BLaER1 (cell line): ENCODE results near the gene MAD1L1.

Experiments used
- H3K27ac ChIP-seq: shearing (Covaris generic); formaldehyde crosslinking; 2 replicates; pipeline ENCODE4 v1.8.1; 2022
- H3K27me3 ChIP-seq: shearing (Covaris generic); formaldehyde crosslinking; 2 replicates; pipeline ENCODE4 v1.8.1; 2022
- H3K36me3 ChIP-seq: shearing (Covaris generic); formaldehyde crosslinking; 2 replicates; pipeline ENCODE4 v1.8.1; 2022
- H3K4me1 ChIP-seq: shearing (Covaris generic); formaldehyde crosslinking; 2 replicates; pipeline ENCODE4 v1.8.1; 2022
- H3K4me2 ChIP-seq: shearing (Covaris generic); formaldehyde crosslinking; 2 replicates; pipeline ENCODE4 v1.8.1; 2022
- H3K4me3 ChIP-seq: shearing (Covaris generic); formaldehyde crosslinking; 2 replicates; pipeline ENCODE4 v1.8.1; 2022
- H3K9ac ChIP-seq: shearing (Covaris generic); formaldehyde crosslinking; 2 replicates; pipeline ENCODE4 v1.8.1; 2022
- H3K9me3 ChIP-seq: shearing (Covaris generic); formaldehyde crosslinking; 2 replicates; pipeline ENCODE4 v1.8.1; 2022
- H4K20me1 ChIP-seq: shearing (Covaris generic); formaldehyde crosslinking; 2 replicates; pipeline ENCODE4 v1.8.1; 2022
- Cebpa-rat ChIP-seq: shearing (Covaris generic); IDR thresholded peaks from 2 replicates; pipeline ENCODE4 v1.8.1; 2022

Gene MAD1L1

GRCh38 chr7:2049111-2049781 is 183.5 kb downstream of the MAD1L1 start:
- Histone ChIP-seq H3K9ac (no peak overlapping the region), H3K27ac (no peak overlapping the region), H3K36me3 (peaks cover 47% of the 10 kb centered on the region), H3K9me3 (no peaks in the 10 kb centered on the region), H3K27me3 (no peaks in the 10 kb centered on the region), H4K20me1 (peaks cover 98% of the 10 kb centered on the region), H3K4me3 (no peak overlapping the region), H3K4me1 (peaks cover 96% of the 10 kb centered on the region), H3K4me2 (peak overlapping the region; percentile 93)
- no peak for TF ChIP-seq Cebpa-rat

GRCh38 chr7:2048531-2048930 is 184.2 kb downstream of the MAD1L1 start:
- H3K36me3 ChIP-seq = peaks cover 47% of the 10 kb centered on the region
- H3K9me3 ChIP-seq = no peaks in the 10 kb centered on the region
- peaks cover 98% of the 10 kb centered on the region for H3K4me1 ChIP-seq
- no peak overlapping the region for H3K9ac ChIP-seq
- no peak for TF ChIP-seq Cebpa-rat
- H3K4me3 ChIP-seq = no peak overlapping the region
- peaks cover 98% of the 10 kb centered on the region for H4K20me1 ChIP-seq
- H3K27me3 ChIP-seq = no peaks in the 10 kb centered on the region
- no peak overlapping the region for H3K27ac ChIP-seq
- peak overlapping the region; percentile 93 for H3K4me2 ChIP-seq

- Histone ChIP-seq H3K4me1 (peaks cover 97% of the 10 kb centered on the region), H3K4me3 (no peak overlapping the region), H4K20me1 (peaks cover 98% of the 10 kb centered on the region), H3K9ac (no peak overlapping the region), H3K36me3 (peaks cover 47% of the 10 kb centered on the region), H3K27me3 (no peaks in the 10 kb centered on the region), H3K4me2 (peak overlapping the region; percentile 93), H3K27ac (no peak overlapping the region), H3K9me3 (no peaks in the 10 kb centered on the region)
- no peak for TF ChIP-seq Cebpa-rat
Measured at GRCh38 chr7:2048006-2048405, 184.7 kb downstream of the MAD1L1 start.

GRCh38 chr7:2046581-2047565 is 185.9 kb downstream of the MAD1L1 start:
- H3K4me1 ChIP-seq = peaks cover 97% of the 10 kb centered on the region
- H3K9ac ChIP-seq = 0 out of 2 replicates have a peak overlapping the region, but pooled peaks have one; percentile 16

GRCh38 chr7:2045559-2046405 is 187.0 kb downstream of the MAD1L1 start:
- H3K27ac ChIP-seq = peak overlapping the region; percentile 4; the same call in 1 of the 2 replicates
- peak overlapping the region; percentile 22; the same call in 1 of the 2 replicates for H3K9ac ChIP-seq
- H3K4me3 ChIP-seq = no peak overlapping the region
- peaks cover 100% of the 10 kb centered on the region for H4K20me1 ChIP-seq
- H3K4me2 ChIP-seq = peak overlapping the region; percentile 93
- peaks cover 41% of the 10 kb centered on the region for H3K36me3 ChIP-seq
- no peaks in the 10 kb centered on the region for H3K27me3 ChIP-seq
- peaks cover 99% of the 10 kb centered on the region for H3K4me1 ChIP-seq
- H3K9me3 ChIP-seq = no peaks in the 10 kb centered on the region
- TF ChIP-seq Cebpa-rat = no peak

More at GRCh38 chr7:2046581-2047565, 185.9 kb downstream of the MAD1L1 start:
- Histone ChIP-seq H3K27me3 (no peaks in the 10 kb centered on the region), H3K27ac (peak overlapping the region; percentile 59; the same call in 1 of the 2 replicates), H3K36me3 (peaks cover 47% of the 10 kb centered on the region), H3K4me2 (peak overlapping the region; percentile 93), H3K4me3 (peak overlapping the region; percentile 5; the same call in 1 of the 2 replicates), H4K20me1 (peaks cover 98% of the 10 kb centered on the region), H3K9me3 (no peaks in the 10 kb centered on the region)
- no peak for TF ChIP-seq Cebpa-rat

GRCh38 chr7:2044883-2045471 is 187.8 kb downstream of the MAD1L1 start:
- no peaks in the 10 kb centered on the region for H3K9me3 ChIP-seq

GRCh38 chr7:2044311-2044882 is 188.3 kb downstream of the MAD1L1 start:
- H3K36me3 ChIP-seq = peaks cover 33% of the 10 kb centered on the region
- H3K9me3 ChIP-seq = no peaks in the 10 kb centered on the region
- peak overlapping the region; percentile 93 for H3K4me2 ChIP-seq
- H3K27me3 ChIP-seq = no peaks in the 10 kb centered on the region
- H3K4me3 ChIP-seq = no peak overlapping the region
- no peak for TF ChIP-seq Cebpa-rat
- H3K9ac ChIP-seq = no peak overlapping the region
- peaks cover 100% of the 10 kb centered on the region for H4K20me1 ChIP-seq
- H3K4me1 ChIP-seq = peaks cover 99% of the 10 kb centered on the region
- peak overlapping the region; percentile 24; the same call in 1 of the 2 replicates for H3K27ac ChIP-seq

More at GRCh38 chr7:2044883-2045471, 187.8 kb downstream of the MAD1L1 start:
- Histone ChIP-seq H3K36me3 (peaks cover 33% of the 10 kb centered on the region), H3K4me3 (no peak overlapping the region), H3K27ac (peak overlapping the region; percentile 11; the same call in 1 of the 2 replicates), H4K20me1 (peaks cover 100% of the 10 kb centered on the region), H3K9ac (no peak overlapping the region), H3K4me2 (peak overlapping the region; percentile 93), H3K27me3 (no peaks in the 10 kb centered on the region), H3K4me1 (peaks cover 99% of the 10 kb centered on the region)
- no peak for TF ChIP-seq Cebpa-rat

GRCh38 chr7:2043316-2044039 is 189.3 kb downstream of the MAD1L1 start:
- peak overlapping the region; percentile 24; the same call in 1 of the 2 replicates for H3K27ac ChIP-seq
- H4K20me1 ChIP-seq = peaks cover 100% of the 10 kb centered on the region
- peaks cover 33% of the 10 kb centered on the region for H3K36me3 ChIP-seq
- TF ChIP-seq Cebpa-rat = no peak
- H3K9me3 ChIP-seq = no peaks in the 10 kb centered on the region
- peak overlapping the region; percentile 20; the same call in 1 of the 2 replicates for H3K4me2 ChIP-seq
- H3K27me3 ChIP-seq = no peaks in the 10 kb centered on the region
- no peak overlapping the region for H3K9ac ChIP-seq
- no peak overlapping the region for H3K4me3 ChIP-seq
- peaks cover 99% of the 10 kb centered on the region for H3K4me1 ChIP-seq
